Dedifferentiated amniotic fluid mesenchymal stem cell (primary cell): ENCODE data around the gene USB1.
"Not testable (repeated sequence)": the region's sequence is repeated elsewhere in the genome, so short reads cannot be mapped to it uniquely, and the experiment has no call there.

Source experiments
- DNase-seq: peaks from one replicate; pipeline ENCODE4 v3.0.0-alpha.2; 2016; ENCODE audit errors: extremely low spot score

USB1 gene

DNA sequence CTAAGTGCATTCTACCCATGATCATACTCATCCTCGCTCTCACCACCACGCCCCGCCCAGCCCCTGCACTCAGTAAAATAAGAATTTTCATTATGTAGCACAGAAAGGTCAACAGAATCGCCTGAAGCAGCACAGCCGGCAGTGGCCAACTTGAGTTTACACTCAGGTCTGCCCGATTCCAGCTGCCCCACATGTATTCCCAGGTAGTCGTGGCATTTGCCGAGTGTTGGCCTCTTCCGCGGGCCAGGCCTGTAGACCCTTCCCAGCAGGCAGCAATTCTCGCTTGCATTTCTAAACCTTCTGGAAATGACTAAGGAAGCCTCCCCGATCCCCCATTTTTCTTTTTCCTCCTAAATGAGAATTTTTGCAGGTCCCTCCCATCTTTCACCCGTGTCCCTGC lies 30.9 kb upstream of the USB1 start:
- DNase-seq: no peak

DNA sequence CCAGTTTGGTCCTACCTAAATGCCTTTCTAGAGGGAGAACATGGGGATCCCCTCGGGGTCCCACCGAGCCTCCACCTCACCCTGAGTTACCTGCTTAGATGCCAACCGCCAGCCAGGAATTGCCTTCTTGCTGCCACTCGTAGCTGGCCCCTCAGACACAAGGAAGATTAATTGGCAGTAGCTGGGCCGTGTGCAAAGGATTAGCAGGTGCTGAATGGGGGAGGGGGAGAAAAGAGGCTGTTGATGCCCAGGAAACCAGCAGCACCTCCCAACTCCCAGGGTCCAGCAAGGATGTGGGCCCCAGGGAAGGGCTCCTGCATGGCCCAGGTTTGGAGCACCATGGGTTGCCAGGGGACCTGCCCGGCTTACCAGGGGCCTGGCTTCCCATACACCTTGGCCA lies 30.2 kb upstream of the USB1 start, which contains the start of gene CNGB1:
Gene CNGB1, minus strand, starts transcription at position 159 of the 400 bp plus-strand sequence. CDS start 3,842 bp downstream, outside the sequence.
- DNase-seq: no peak

DNA sequence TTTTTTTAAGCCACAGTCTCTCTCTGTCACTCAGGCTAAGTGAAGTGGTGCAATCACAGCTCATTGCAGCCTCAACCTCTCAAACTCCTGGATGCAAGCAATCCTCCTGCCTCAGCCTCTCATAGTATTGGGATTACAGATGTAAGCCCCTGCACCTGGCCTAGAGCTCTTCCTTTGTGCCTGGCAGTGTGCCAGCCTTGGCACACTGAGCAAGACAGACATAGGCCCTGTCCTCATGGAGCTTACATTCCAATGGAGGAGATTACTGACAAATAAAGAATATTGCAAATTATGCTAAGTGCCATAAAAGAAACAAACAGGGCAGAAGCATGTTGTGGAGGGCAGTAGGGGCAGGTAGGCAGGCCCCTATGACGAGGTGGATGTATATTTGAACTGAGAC lies 29.4 kb upstream of the USB1 start:
- no peak for DNase-seq

DNA sequence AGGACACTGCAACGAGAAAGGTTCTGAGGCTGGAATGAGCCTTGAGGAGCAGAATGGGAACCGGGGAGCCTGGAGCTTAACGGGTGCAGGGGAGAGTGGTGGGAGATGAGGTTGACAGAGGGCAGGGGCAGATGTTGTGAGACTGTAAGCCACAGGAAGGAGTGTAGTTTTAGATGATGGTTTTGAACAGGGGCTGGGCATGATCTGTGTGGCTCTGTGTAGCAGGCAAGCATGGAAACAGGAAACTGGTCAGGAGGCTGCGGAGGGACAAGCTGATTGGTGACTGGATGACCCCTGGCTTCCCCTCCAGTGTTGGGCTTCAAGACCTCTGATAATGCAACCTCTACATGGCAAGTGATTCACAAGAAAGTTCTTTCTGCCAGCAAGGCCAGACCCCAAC lies 28.9 kb upstream of the USB1 start:
- no peak for DNase-seq

DNA sequence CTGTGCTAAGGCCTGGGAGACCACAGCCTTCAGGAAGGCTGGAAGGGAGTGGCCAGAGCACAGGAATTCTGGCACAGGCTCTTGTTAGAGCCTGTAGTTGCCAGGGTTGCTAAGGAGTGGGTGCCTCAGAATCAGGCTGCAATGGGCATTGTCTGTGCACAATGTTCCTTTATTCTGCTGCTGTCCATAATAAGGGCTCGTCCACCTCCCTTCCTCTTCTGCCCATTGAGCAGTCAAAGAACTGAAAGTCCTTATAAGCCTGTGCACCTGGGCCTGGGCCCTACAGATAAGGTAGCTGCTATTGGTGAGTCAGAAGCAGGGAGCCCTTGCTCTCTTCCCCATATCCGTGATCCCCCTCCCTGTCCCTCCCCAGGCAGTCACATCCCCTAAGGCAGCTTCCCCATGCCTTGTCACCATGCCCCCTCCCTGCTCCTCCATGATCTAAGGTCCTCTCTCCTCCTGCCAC lies 24.8 kb upstream of the USB1 start:
- DNase-seq: no peak

DNA sequence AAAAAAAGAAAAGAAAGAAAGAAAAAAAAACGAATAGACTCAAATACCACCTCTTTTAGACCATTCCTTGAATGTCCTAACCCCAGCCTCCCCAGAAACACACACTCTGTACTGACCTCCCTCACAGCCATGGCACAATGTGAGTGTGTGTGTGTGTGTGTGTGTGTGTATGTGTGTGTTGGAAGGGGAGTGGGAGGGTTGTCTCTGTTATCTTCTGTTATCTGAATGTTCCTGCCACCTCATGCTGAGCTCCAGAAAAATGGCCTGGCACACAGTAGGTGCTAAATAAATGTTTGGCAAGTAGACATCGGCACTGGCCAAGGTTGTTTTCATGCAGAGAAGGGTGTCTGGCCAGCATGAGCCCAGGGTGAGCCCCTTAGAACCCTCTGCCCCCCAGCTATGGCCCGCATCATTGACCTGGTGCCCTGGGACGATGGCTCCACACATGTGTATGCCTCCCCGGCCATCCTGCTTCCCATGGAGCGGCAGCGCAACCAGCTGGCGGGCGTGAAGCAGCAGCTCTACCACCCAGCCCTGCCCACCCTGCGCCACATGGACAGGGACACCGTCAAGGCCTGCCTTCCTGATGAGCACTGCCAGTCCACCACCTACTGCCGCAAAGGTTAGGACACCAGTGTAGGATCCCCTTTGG lies 23.7 kb upstream of the USB1 start:
- no peak for DNase-seq

DNA sequence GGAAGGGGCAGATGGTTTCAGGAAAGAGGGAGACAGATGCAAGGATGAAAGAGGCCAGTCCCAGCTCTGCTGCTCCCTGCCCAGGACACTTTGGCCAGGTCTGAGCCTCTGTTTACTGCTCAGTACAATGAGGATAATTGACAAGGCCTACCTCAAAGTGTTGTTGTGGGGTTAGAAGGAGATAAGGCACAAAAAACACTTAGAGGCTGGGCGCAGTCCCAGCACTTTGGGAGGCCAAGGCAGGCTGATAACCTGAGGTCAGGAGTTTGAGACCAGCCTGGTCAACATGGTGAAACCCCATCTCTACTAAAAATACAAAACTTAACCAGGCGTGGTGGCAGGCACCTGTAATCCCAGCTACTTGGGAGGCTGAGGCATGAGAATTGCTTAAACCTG lies 23.1 kb upstream of the USB1 start:
- not testable (repeated sequence) for DNase-seq

DNA sequence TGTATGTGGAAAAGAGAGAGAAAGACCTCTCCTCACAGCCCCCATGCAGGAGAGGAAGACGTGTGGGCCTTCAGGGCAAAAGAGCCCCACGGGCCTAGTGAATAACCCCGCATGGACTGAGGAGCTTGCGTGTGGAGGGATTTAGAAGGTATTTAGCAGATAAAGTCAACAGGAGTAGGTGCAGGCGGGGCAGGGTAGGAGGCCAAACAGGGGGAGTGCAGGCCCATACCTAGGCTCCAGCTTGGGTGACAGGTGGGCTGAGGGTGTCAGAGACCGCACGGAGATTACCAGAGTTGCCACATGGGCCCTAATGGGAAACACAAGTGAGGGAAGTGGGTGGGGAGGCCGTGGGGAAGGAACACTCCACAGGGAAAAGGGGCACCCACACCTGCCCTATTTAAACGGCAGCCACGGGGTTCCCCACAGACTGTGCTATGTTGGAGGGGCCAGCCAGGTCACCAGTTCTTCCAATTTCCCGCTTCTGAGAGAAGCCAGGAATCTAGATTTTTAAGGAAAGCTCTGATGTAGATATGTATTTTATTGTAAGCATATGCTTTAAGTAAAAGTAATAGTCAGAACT lies 22.1 kb upstream of the USB1 start:
- no peak for DNase-seq

DNA sequence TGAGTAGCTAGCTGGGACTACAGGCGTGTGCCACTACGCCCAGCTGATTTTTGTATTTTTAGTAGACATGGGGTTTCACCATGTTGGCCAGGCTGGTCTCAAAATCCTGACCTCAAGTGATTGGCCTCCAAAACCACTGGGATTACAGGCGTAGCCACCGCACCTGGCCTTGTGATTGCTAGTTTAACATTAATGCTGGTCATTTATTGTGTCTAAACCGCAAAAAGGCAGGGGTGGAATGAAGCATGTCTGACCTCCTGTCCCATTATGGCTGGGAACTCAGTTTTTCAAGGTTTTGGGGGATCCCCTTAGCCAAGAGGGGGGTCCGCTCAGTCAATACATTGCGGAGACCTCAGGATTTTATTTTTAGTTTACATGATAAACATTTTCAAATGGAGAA lies 19.6 kb upstream of the USB1 start:
- no peak for DNase-seq

DNA sequence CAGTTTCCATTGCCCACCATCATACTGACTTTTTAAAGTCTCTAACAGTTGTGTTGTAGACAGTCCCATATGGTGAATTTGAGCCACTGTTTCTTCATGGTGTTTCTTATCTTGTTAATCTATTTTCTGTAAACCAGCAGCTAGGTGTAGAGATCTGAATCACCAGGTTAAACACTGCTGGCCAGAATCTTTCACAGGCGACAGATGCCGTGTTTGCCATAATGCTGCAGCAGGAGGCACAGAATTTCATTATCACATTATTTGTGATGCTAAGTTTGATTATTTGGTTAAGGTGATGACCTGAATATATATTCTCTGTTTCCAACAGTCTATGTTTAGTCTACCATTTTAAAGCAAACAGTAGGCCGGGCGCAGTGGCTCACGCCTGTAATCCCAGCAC lies 18.8 kb upstream of the USB1 start:
- DNase-seq: no peak

DNA sequence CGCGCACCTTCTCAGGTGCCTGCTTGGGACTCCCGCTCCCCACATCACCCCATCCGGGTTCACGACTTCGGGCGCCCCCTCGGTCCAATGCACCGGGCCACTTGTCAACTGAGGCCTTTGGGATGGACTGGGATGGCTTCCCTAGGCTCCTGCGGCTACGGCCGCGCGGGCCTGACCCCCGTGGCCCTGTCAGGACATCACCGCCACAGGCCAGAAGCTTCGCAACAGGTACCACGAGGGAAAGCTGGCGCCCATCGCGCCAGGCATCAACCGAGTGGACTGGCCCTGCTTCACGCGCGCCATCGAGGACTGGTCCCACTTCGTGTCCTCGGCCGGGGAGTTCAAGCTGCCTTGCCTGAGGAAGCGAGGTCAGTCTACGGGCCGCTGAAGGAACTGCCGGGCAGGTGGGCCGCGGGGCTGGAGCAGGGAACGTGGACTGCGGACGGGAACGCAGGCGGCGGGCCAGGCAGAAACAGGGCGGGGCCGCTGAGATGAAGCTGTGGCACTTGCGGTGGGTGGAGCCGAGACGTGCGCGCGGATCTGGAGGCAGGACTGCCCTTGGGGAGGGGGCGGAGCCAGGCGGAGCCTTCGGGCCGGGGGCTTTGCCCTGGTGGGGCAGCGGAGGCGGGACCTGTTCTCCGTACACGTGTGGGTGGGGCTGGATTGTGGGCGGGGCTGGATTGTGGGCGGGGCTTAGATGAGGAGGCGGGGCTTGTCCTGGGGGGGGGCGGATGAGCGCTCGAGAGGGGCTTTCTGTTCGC lies 16.6 kb upstream of the USB1 start:
- no peak for DNase-seq

DNA sequence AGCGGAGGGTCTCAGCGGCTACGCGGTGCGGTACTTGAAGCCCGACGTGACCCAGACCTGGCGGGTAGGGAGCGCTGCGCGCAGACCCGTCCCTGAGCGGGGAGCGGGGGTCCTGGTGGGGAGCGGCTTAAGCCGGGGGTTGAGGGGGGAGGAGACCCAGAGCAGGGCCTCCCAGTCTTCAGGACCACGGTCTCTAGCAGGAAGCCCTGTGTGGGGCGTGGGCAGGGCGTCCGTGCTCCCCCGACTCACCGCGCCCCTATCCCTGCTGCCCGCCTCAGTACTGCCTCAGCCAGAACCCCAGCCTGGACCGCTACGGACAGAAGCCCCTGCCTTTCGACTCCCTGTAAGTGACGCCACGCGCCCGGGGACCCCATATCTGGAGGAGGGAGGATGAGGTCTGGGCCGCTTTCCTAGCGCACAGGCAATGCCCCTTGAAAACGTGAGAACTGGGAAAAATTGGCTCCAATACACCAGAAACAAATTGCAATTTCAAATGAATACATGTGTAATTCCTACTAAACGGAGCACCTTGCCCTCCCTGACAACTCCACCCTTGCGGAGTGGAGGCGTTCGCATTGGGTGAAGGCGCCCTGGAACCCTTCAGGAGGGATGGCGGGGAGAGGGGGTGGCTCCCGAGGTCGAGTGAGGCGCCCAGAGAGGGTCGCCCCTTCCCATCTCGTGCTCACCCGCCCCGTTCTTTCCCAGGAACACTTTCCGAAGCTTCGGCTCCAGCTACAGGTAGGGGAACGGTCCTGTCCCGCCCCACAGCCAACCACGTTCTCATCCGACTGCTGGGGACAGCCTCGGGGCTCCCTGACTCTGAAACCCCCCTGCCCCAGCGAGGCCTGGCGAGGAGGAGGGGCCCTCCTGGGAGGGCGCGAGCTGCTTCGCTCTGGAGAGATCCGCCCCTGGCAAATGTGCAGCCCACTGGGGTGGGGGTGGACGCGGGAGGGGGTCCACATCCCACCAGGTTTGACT lies 15.7 kb upstream of the USB1 start:
- DNase-seq: no peak

DNA sequence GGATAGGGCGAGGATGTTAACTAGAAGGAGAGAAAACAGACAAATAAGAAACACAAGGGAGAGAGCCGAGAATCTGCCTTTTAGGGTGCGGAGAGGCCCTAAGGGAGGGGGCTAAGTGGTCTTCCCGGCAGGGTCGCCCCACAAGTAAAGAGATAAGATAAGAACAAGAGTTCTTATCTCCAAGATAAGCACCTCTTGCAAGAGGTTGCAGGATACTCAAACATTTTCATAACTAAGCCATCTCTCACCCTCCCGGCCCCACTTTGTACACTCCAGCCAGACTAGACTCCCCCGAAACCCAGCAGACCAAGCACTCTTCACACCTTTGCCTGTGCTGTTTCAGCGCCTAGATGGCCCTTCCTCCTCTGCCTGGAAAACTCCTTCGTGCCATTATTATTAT lies 15.0 kb upstream of the USB1 start:
- no peak for DNase-seq

DNA sequence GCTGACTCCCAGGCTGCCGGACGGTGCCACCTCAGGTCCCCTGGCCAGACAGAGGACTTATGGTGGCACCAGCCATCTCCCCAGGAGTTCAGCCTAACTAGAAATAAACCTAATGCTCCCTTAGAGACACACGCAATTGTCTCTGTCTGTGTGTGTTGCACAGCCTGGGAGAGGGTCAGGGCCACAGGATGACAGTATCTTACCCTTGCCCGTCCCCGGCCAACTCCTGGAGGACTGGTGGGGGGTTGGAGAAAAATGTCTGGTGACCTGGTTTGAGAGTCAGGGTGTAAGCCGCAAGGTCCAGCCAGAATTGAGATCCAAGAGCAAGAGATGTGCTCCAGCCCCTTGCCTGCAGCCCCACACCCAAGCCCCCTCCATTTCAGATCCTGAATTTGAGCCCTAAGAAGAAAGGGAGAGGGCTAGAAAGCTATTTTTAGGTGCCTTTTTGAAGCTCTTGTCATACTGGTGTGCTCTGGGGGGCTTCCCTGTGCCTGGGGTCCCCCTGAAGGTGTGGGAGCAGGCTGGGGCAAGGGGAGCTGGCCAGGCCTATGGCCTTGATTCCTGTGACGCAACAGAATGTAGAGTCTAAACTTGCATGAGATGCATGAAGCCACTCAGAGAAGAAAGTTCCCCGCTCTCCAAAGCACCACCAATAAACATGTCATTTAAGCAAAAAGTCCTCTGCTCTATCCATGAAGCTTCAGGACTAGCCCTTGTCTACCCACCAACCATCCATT lies 13.6 kb upstream of the USB1 start:
- DNase-seq: no peak

DNA sequence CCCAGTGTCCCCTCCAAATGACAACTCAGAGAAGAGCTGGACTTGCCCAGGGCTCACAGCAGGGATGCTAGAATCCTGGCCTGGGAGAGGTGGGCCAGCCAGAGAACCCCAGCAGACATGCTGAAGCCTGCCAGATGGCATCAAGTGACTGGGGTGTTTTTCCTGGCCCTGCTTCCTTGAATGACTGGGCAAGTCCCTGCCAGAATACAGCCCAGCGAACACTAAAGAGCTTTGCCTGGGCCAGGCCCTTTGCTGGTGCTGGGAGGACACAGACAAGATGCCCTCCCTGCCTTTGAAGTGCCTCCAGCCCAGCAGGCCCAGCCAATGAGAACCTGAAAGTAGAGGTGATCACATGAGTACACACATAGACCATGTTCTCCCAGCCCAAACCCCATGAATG lies 12.3 kb upstream of the USB1 start:
- no peak for DNase-seq

DNA sequence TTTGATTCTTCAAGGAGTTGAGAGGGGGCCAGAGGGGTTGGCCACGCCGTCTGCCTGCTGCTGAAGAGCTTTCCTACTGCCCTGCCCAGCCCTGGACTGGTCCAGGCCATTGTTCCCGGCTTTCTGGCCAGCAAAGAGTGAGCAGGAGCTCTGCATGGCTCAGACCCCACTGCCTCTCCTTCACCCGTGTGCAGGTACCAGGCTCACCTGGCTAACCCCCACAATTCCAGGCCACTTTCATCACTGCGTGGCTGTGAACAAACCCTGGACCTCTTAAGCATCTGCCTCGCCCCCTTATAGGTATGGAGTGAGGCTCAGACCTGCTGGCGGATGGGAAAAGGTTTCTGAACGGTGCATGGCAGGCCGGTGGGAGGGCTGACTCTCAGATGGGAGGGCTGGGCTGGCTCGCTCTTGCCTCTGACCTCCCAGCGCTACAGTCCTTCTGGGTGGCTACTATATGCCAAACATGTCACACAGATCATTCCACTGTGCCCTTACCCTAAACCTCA lies 9.6 kb upstream of the USB1 start:
- no peak for DNase-seq

DNA sequence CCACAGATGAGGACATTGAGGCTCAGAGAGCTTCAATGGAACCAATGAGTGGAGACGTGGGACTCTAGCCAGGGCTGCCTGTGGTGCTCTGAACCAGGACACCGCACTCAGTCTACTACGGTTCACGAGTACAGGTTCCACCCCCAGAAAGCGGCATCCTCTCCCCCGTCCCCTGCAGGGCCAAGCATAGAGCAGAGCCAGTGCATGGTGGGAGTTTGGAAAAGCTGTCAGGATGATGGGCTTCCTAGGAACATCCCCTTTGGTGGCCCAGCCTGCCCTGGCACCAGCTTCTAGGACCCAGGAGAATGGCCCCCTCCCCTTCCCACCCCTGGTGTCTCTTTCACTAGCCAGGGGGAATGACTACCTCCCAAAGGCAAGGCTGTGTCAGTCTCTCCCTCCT lies 9.1 kb upstream of the USB1 start:
- no peak for DNase-seq

DNA sequence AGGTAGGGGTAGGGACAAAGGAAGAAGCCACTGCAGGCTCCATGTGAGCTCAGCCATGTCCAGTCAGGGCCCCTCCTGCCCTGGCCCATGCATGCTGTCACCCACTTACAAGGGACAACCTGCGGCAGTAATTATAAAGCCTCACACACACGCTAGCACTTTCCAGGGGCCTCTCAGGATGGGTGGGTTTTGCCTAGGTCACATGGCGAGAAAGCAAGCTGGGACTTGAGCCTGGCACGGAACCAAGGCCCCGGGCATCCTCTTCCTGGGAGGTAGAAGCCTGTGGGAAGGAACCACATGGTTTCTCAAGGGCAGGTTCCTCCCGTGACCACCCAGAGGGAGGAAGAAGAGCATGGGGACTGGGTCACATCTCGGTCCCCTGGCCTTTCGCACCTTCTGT lies 7.8 kb upstream of the USB1 start:
- DNase-seq: no peak

DNA sequence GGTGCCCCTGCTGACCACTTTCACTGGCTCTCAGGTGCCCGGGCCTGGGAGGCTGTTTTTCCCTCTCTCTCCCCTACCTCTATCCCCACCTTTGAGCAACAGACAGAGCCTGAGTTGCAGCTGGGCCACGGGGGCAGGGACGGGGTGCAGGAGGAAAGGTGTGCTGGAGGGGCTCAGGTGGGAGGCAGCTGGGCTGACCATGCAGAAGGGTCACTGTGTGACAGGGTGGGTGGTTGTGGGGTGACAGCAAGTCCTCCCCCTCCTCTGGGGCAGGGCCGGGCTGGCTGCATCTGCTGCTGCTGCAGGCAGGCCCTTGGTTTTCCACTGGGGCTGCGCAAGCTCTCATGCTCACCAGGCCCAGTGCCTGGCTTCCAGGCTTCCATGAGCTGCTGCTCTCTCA lies 7.3 kb upstream of the USB1 start:
- no peak for DNase-seq

DNA sequence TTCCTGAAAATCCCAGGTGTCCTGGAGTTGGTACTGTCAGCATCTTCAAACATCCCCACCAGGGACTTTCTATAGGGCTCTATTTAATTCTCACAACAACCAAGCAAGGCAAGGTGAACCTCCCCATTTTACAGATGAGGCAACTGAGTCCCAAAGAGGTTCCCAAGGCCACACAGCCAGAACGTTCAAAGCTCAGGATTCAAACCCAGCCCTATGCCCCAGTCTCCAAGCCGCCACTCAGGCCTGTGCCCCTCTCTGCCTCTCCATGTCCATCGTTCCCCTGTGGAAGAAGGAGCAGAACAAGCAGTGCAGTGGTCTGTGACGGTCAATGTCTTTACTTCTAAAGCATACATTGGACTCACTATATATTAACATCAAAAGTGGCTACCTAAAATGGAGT lies 6.8 kb upstream of the USB1 start:
- no peak for DNase-seq

DNA sequence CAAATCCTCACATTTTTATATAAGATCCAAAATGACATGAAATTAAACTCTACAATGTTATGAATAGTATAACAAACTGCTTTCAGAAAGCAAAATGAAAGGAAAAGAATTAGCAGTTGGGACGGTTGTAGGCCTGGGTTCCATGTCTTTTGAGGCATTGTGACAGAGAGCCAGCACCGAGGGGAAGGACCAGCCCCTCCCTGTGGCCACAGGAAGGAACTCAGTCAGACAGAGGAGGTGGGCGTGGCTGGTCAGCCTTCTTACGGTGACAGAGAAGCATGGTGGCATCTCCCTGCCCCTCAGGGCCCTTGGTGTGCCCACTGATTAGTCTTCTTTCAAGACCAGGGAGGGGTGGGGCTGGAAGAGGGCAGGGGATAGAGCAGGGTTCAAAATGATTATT lies 6.4 kb upstream of the USB1 start:
- no peak for DNase-seq
